Adrenal gland (tissue), 12 donors: ENCODE results near the gene COL18A1. TPM values are rescaled to one million over a fixed set of nuclear protein-coding genes. Genes with fewer than 3 reads are reported as not detected.

Source experiments
- DNase-seq, 7 donors: peaks; one replicate each; pipeline ENCODE4 v3.0.0-alpha.2; 2019 to 2020
- H3K27ac ChIP-seq, 5 donors: fragments of 200-600 bp; sonication (generic) in 4 of 5; 1 replicate in 3 of 5; 2 replicates in 2 of 5; pipeline versions ENCODE4 v1.5.1 to v1.8.0; 2016 to 2020; ENCODE audit warnings: mild to moderate bottlenecking in 1 of 5
- H3K27me3 ChIP-seq: fragments of 200-600 bp; 2 replicates; pipeline ENCODE4 v1.8.0; 2021
- H3K36me3 ChIP-seq, 2 donors: fragments of 200-600 bp; replicated peaks in 1 of 2; 1 replicate in 1 of 2; 2 replicates in 1 of 2; pipeline versions ENCODE4 v1.5.1 to v1.8.0; 2018 to 2022
- H3K4me1 ChIP-seq, 2 donors: fragments of 200-600 bp; replicated peaks in 1 of 2; 1 replicate in 1 of 2; 2 replicates in 1 of 2; pipeline versions ENCODE4 v1.5.1 to v1.8.0; 2018 to 2021
- H3K4me3 ChIP-seq, 4 donors: fragments of 200-600 bp; sonication (generic) in 3 of 4; one replicate each; pipeline ENCODE4 v1.5.1; 2016 to 2018
- H3K9me3 ChIP-seq, 3 donors: fragments of 200-600 bp; sonication (generic) in 1 of 3; replicated peaks in 1 of 3; 1 replicate in 2 of 3; 2 replicates in 1 of 3; pipeline versions ENCODE4 v1.5.1 to v1.8.0; 2016 to 2021
- CTCF ChIP-seq, 6 experiments: fragments of 450-650 bp in 4 of 6; fragments of 200-600 bp in 2 of 6; sonication (generic) in 1 of 6; IDR thresholded peaks; 1 replicate in 5 of 6; 2 replicates in 1 of 6; pipeline versions ENCODE4 v1.5.1 to v1.8.0; 2016 to 2021; ENCODE audit warnings: antibody characterized with exemption in 6 of 6, mild to moderate bottlenecking in 2 of 6, moderate library complexity in 1 of 6
- POLR2A ChIP-seq, 2 donors: fragments of 450-650 bp; IDR thresholded peaks; one replicate each; pipeline ENCODE4 v1.6.1; 2017; ENCODE audit warnings: antibody characterized with exemption in 2 of 2, mild to moderate bottlenecking in 2 of 2, moderate library complexity in 1 of 2
- WGBS, 4 donors: extraction: QIAGEN DNeasy Blood & Tissue Kit in 2 of 4; methylation state at CpG; one replicate each; pipeline versions ENCODE4 v1.1.5 to v1.1.7; 2013 to 2017; 5-methylcytosine and 5-hydroxymethylcytosine counted together
- intact Hi-C, 2 donors: fragments of 100-400 bp; cut with DNase I; formaldehyde crosslinking; loops; one replicate each; pipeline versions ENCODE4 v1.14.1 to v1.15.0; 2022 to 2023
- polyA plus RNA-seq, 3 donors: library from polyadenylated mRNA; stranded (reverse); fragments of 200-250 nt in 2 of 3; fragments of 350-450 nt in 1 of 3; fragmentation: Illumina TruSeq in 1 of 3; extraction: RNeasy Lipid Tissue Mini Kit (QIAGEN cat#74804) in 1 of 3; gene quantifications; one replicate each; pipeline ENCODE4 v1.2.3, GENCODE V29; 2013 to 2014
- total RNA-seq, 9 donors: library from RNA; depleted of rRNA in 4 of 9; stranded (reverse); fragments of >200 nt in 4 of 9; fragments of 120-200 nt in 1 of 9; fragmentation: NEBNext Ultra II Directional in 1 of 9; extraction: Animal tissue kit (Norgen Biotek cat#: 25700) in 1 of 9; gene quantifications; one replicate each; pipeline versions ENCODE4 v1.1.0 to v1.2.4, GENCODE V29; 2013 to 2023
- donor health status: healthy with polysubstance abuse.
- donor health status: Bipolar disorder and iron deficiency.
- donor health status: DM: yes; HTN: yes; CAD: no.
- donor health status: DM: no; HTN: no; CAD: no.
- donor health status: DM: no; HTN: no; CAD: no.
- donor health status: DM: yes; HTN: yes; CAD: no.

The COL18A1 gene
- total and polyA plus RNA-seq, 12 donors: 10.9 to 244 (median 141) TPM

- Histone ChIP-seq H3K4me1 (peaks cover 11 to 16% of the 10 kb centered on the region in 2 donors), H3K4me3 (no peak overlapping the region), H3K9me3 (no peaks in the 10 kb centered on the region), H3K27ac (no peak overlapping the region), H3K36me3 (no peaks in the 10 kb centered on the region), H3K27me3 (no peaks in the 10 kb centered on the region)
- 84 to 94% (median 87%) methylated on average over 13 to 14 of the region's 14 CpGs for WGBS, 4 donors
- no peak for DNase-seq
- TF ChIP-seq CTCF (IDR thresholded peaks at IDR 0.05): no peak
- TF ChIP-seq POLR2A (IDR thresholded peaks at IDR 0.05): no peak
- intact Hi-C loops: no loop called here
These were observed 34.4 kb upstream of the COL18A1 start for GRCh38 chr21:45370575-45370974.

DNA sequence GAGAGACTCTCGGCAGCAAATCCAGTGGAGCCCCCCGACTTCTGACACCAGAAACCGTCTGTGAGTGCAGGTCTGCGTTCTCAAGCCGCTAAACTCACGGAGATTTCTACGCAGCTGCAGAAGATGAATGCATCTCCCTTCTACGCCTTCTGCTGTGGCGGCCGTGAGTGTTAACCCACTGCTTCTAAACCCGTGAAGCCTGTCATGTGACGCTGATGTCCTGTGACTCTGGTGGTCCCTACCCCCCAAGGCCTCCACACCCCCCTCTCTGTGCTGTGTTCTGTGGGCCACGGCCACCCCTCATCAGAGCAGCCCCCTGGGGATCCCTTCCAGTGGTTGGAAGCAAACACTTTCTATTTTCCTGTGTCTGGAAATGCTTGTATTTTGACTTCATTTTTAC is 33.9 kb upstream of the COL18A1 start:
- no peak overlapping the region for H3K27ac ChIP-seq
- TF ChIP-seq CTCF (IDR thresholded peaks at IDR 0.05) (no peak), POLR2A (IDR thresholded peaks at IDR 0.05) (no peak)
- intact Hi-C loops: no loop called here
- DNase-seq: no peak
- no peaks in the 10 kb centered on the region for H3K9me3 ChIP-seq
- H3K36me3 ChIP-seq: no peaks in the 10 kb centered on the region
- peaks cover 11 to 16% of the 10 kb centered on the region in 2 donors for H3K4me1 ChIP-seq
- no peak overlapping the region for H3K4me3 ChIP-seq
- 76 to 89% (median 84%) methylated on average over 4 to 13 of the region's 13 CpGs for WGBS, 4 donors
- H3K27me3 ChIP-seq: no peaks in the 10 kb centered on the region

GRCh38 chr21:45371655-45372054 is 33.3 kb upstream of the COL18A1 start:
- H3K27me3 ChIP-seq: no peaks in the 10 kb centered on the region
- WGBS, 4 donors: 81 to 88% (median 83%) methylated on average over 5 of the region's 5 CpGs
- H3K36me3 ChIP-seq: no peaks in the 10 kb centered on the region
- DNase-seq: no peak
- TF ChIP-seq POLR2A (IDR thresholded peaks at IDR 0.05): no peak
- no peak for TF ChIP-seq CTCF (IDR thresholded peaks at IDR 0.05)
- no peak overlapping the region for H3K4me3 ChIP-seq
- H3K27ac ChIP-seq: no peak overlapping the region
- intact Hi-C loops: no loop called here
- H3K9me3 ChIP-seq: no peaks in the 10 kb centered on the region
- H3K4me1 ChIP-seq: peaks cover 11 to 14% of the 10 kb centered on the region in 2 donors

GRCh38 chr21:45372732-45373355 is 32.1 kb upstream of the COL18A1 start:
- peaks cover under 1 to 2% of the 10 kb centered on the region in 2 donors for H3K4me1 ChIP-seq
- no peaks in the 10 kb centered on the region for H3K27me3 ChIP-seq
- 88 to 94% (median 92%) methylated on average over 7 of the region's 7 CpGs for whole genome bisulfite sequencing, 4 donors
- no peak overlapping the region for H3K27ac ChIP-seq
- DNase-seq: no peak
- no peaks in the 10 kb centered on the region for H3K9me3 ChIP-seq
- H3K4me3 ChIP-seq: no peak overlapping the region
- intact Hi-C loops: no loop called here
- no peaks in the 10 kb centered on the region for H3K36me3 ChIP-seq
- no peak for TF ChIP-seq POLR2A (IDR thresholded peaks at IDR 0.05)
- TF ChIP-seq CTCF (IDR thresholded peaks at IDR 0.05): no peak
